Liver (tissue), 9 donors: ENCODE results near the gene SYT13. TPM values are rescaled to one million over a fixed set of nuclear protein-coding genes. Genes with fewer than 3 reads are reported as not detected.

Experiments used
- DNase-seq: peaks from one replicate; pipeline ENCODE4 v3.0.0-alpha.2; 2017; ENCODE audit warnings: low spot score
- H3K27ac ChIP-seq, 2 donors: one replicate each; pipeline ENCODE4 v1.7.0; 2013; ENCODE audit warnings: inconsistent platforms in 2 of 2, low read length in 2 of 2, control low read depth in 1 of 2, low read depth in 1 of 2, mild to moderate bottlenecking in 1 of 2
- H3K27me3 ChIP-seq, 4 donors: one replicate each; pipeline versions ENCODE4 v1.6.1 to v1.7.0; 2013; ENCODE audit warnings: low read length in 3 of 4, inconsistent platforms in 1 of 4, mild to moderate bottlenecking in 1 of 4, moderate library complexity in 1 of 4; ENCODE audit not compliant: control insufficient read depth in 4 of 4, insufficient read depth in 4 of 4
- H3K36me3 ChIP-seq, 4 donors: one replicate each; pipeline versions ENCODE4 v1.6.1 to v1.7.0; 2013; ENCODE audit warnings: low read length in 3 of 4, mild to moderate bottlenecking in 3 of 4, low read depth in 1 of 4, moderate library complexity in 1 of 4; ENCODE audit not compliant: control insufficient read depth in 4 of 4, insufficient read depth in 3 of 4
- H3K4me1 ChIP-seq, 4 donors: one replicate each; pipeline versions ENCODE4 v1.6.1 to v1.7.0; 2013; ENCODE audit warnings: low read length in 3 of 4, mild to moderate bottlenecking in 3 of 4, moderate library complexity in 1 of 4; ENCODE audit not compliant: control insufficient read depth in 4 of 4, insufficient read depth in 4 of 4
- H3K4me3 ChIP-seq, 3 donors: one replicate each; pipeline versions ENCODE4 v1.6.1 to v1.7.0; 2013; ENCODE audit warnings: low read length in 3 of 3, control low read depth in 1 of 3, low read depth in 1 of 3, mild to moderate bottlenecking in 1 of 3
- H3K9ac ChIP-seq, 2 donors: one replicate each; pipeline ENCODE4 v1.7.0; 2013; ENCODE audit warnings: low read length in 2 of 2, mild to moderate bottlenecking in 2 of 2, moderate library complexity in 2 of 2, control low read depth in 1 of 2, low read depth in 1 of 2
- H3K9me3 ChIP-seq, 4 donors: one replicate each; pipeline versions ENCODE4 v1.6.1 to v1.7.0; 2013; ENCODE audit warnings: low read length in 3 of 4; ENCODE audit not compliant: control insufficient read depth in 4 of 4
- EGR1 ChIP-seq, 2 donors: IDR thresholded peaks; 2 replicates each; pipeline ENCODE4 v1.6.1; 2016 to 2018; ENCODE audit warnings: antibody characterized with exemption in 2 of 2, low read depth in 2 of 2
- FOXA1 ChIP-seq: IDR thresholded peaks from 2 replicates; pipeline ENCODE4 v1.6.1; 2016; ENCODE audit warnings: antibody characterized with exemption
- FOXA2 ChIP-seq: IDR thresholded peaks from 2 replicates; pipeline ENCODE4 v1.6.1; 2016; ENCODE audit warnings: antibody characterized with exemption
- GABPA ChIP-seq, 2 donors: IDR thresholded peaks in 1 of 2; conservative IDR thresholded peaks in 1 of 2; 2 replicates each; pipeline ENCODE4 v1.6.1; 2016; ENCODE audit warnings: antibody characterized with exemption in 2 of 2, mild to moderate bottlenecking in 1 of 2, moderate library complexity in 1 of 2
- HNF4A ChIP-seq, 2 donors: conservative IDR thresholded peaks; 2 replicates each; pipeline ENCODE4 v1.6.1; 2016; ENCODE audit warnings: antibody characterized with exemption in 2 of 2, mild to moderate bottlenecking in 2 of 2
- HNF4G ChIP-seq: IDR thresholded peaks from 2 replicates; pipeline ENCODE4 v1.6.1; 2016; ENCODE audit warnings: antibody characterized with exemption
- JUND ChIP-seq, 2 donors: IDR thresholded peaks; 2 replicates each; pipeline ENCODE4 v1.6.1; 2016; ENCODE audit warnings: antibody characterized with exemption in 2 of 2
- NR2F2 ChIP-seq: IDR thresholded peaks from 2 replicates; pipeline ENCODE4 v1.6.1; 2016; ENCODE audit warnings: antibody characterized with exemption
- RAD21 ChIP-seq, 2 donors: IDR thresholded peaks; 2 replicates each; pipeline ENCODE4 v1.6.1; 2016; ENCODE audit warnings: antibody characterized with exemption in 2 of 2, mild to moderate bottlenecking in 2 of 2
- REST ChIP-seq: IDR thresholded peaks from 2 replicates; pipeline ENCODE4 v1.6.1; 2016; ENCODE audit warnings: antibody characterized with exemption, mild to moderate bottlenecking
- SP1 ChIP-seq: IDR thresholded peaks from 2 replicates; pipeline ENCODE4 v1.6.1; 2018; ENCODE audit warnings: antibody characterized with exemption, mild to moderate bottlenecking
- YY1 ChIP-seq: IDR thresholded peaks from 2 replicates; pipeline ENCODE4 v1.6.1; 2016; ENCODE audit warnings: antibody characterized with exemption, mild to moderate bottlenecking
- ZBTB33 ChIP-seq: IDR thresholded peaks from 2 replicates; pipeline ENCODE4 v1.6.1; 2016; ENCODE audit warnings: antibody characterized with exemption
- WGBS: extraction: QIAGEN DNeasy Blood & Tissue Kit; methylation state at CpG from one replicate; pipeline ENCODE4 v1.1.7; 2013; 5-methylcytosine and 5-hydroxymethylcytosine counted together
- polyA plus RNA-seq, 2 donors: library from polyadenylated mRNA; stranded (reverse) in 1 of 2; unstranded in 1 of 2; fragments of 200-250 nt in 1 of 2; fragments of >200 nt in 1 of 2; fragmentation: Nextera tagmentation in 1 of 2; extraction: Ambion mirVana in 1 of 2; gene quantifications; one replicate each; pipeline versions ENCODE4 v1.2.1 to v1.2.3, GENCODE V29; 2013 to 2015
- total RNA-seq, 2 donors: library from RNA; depleted of rRNA; stranded (reverse); fragments of >200 nt; gene quantifications; one replicate each; pipeline ENCODE4 v1.2.3, GENCODE V29; 2014
- TF ChIP-seq, protein P1 (sequence below): IDR thresholded peaks from 2 replicates; pipeline ENCODE4 v1.6.1; 2016; ENCODE audit warnings: antibody characterized with exemption
- TF ChIP-seq, protein P2 (sequence below): IDR thresholded peaks from 2 replicates; pipeline ENCODE4 v1.6.1; 2016; ENCODE audit warnings: antibody characterized with exemption
- TF ChIP-seq, protein P3 (sequence below): fragments of 150-350 bp; IDR thresholded peaks from 2 replicates; pipeline ENCODE4 v1.5.1; 2017; ENCODE audit warnings: improper control_type of control experiment, low read depth, low read length; ENCODE audit not compliant: missing input control
- donor health status: healthy.
- donor health status: healthy.
- donor health status: healthy.
- donor health status: healthy.
- donor health status: healthy.

SYT13 gene
- total and polyA plus RNA-seq, 4 donors: 0.05 to 0.33 (median 0.14) TPM

GRCh38 chr11:45259592-45259991 is 26.5 kb downstream of the SYT13 start:
- H3K9me3 ChIP-seq: no peaks in the 10 kb centered on the region

DNA sequence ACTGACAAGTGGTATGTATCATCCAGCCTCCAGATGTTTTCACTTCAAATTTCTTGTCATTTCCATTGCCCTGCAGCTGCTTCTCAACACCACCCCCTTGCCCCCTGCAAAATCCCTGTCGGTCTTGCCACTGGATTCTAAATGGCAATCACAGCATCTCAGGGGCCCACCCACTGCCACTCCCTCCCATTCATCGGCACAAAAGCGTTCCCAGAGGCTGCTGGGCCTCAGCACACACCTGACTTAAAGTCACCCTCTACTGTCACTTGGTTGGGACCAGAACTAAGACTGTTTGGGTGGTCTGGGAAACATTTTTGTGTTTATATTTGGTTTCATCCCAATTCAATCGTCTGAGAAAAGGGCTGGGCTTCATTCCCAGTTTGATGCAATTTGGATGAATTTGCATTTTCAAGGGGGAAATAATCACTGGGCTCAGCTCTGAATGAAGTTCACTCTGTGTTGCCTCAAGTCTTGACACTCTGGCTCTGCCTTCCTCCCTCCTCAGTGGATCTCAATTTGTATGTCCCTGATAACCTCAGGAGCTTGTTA is 27.1 kb downstream of the SYT13 start:
- no peak overlapping the region for H3K9ac ChIP-seq
- H3K27me3 ChIP-seq: no peaks in the 10 kb centered on the region
- no peaks in the 10 kb centered on the region for H3K4me1 ChIP-seq
- no peaks in the 10 kb centered on the region for H3K9me3 ChIP-seq
- H3K4me3 ChIP-seq: no peak overlapping the region
- H3K36me3 ChIP-seq: no peaks in the 10 kb centered on the region
- no peak for DNase-seq
- TF ChIP-seq REST: no peak
- TF ChIP-seq YY1: no peak
- no peak for TF ChIP-seq EGR1 (IDR thresholded peaks at IDR 0.05; ENCODE audit: low read depth in 2 of 2)
- no peak for TF ChIP-seq ZBTB33
- no peak for TF ChIP-seq HNF4G
- no peak for TF ChIP-seq HNF4A (conservative IDR thresholded peaks at IDR 0.05)
- TF ChIP-seq, protein P1, sequence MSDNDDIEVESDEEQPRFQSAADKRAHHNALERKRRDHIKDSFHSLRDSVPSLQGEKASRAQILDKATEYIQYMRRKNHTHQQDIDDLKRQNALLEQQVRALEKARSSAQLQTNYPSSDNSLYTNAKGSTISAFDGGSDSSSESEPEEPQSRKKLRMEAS: no peak
- no peak for TF ChIP-seq SP1
- TF ChIP-seq, protein P2, sequence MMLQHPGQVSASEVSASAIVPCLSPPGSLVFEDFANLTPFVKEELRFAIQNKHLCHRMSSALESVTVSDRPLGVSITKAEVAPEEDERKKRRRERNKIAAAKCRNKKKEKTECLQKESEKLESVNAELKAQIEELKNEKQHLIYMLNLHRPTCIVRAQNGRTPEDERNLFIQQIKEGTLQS: no peak
- no peak for TF ChIP-seq FOXA1
- TF ChIP-seq NR2F2: no peak
- TF ChIP-seq GABPA (IDR thresholded peaks at IDR 0.05 in 1 of 2, conservative IDR thresholded peaks at IDR 0.05 in 1 of 2): no peak
- no peak for TF ChIP-seq FOXA2
- TF ChIP-seq JUND (IDR thresholded peaks at IDR 0.05): no peak
- no peak for TF ChIP-seq RAD21 (IDR thresholded peaks at IDR 0.05)
- TF ChIP-seq, protein P3, sequence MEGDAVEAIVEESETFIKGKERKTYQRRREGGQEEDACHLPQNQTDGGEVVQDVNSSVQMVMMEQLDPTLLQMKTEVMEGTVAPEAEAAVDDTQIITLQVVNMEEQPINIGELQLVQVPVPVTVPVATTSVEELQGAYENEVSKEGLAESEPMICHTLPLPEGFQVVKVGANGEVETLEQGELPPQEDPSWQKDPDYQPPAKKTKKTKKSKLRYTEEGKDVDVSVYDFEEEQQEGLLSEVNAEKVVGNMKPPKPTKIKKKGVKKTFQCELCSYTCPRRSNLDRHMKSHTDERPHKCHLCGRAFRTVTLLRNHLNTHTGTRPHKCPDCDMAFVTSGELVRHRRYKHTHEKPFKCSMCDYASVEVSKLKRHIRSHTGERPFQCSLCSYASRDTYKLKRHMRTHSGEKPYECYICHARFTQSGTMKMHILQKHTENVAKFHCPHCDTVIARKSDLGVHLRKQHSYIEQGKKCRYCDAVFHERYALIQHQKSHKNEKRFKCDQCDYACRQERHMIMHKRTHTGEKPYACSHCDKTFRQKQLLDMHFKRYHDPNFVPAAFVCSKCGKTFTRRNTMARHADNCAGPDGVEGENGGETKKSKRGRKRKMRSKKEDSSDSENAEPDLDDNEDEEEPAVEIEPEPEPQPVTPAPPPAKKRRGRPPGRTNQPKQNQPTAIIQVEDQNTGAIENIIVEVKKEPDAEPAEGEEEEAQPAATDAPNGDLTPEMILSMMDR: no peak
- no peak overlapping the region for H3K27ac ChIP-seq
- 26% methylated on average over 4 of the region's 4 CpGs for WGBS

More at GRCh38 chr11:45259592-45259991, 26.5 kb downstream of the SYT13 start:
- TF ChIP-seq SP1: no peak
- no peak for TF ChIP-seq HNF4A (conservative IDR thresholded peaks at IDR 0.05)
- Histone ChIP-seq H3K36me3 (no peaks in the 10 kb centered on the region), H3K4me3 (no peak overlapping the region), H3K9ac (no peak overlapping the region), H3K27me3 (no peaks in the 10 kb centered on the region), H3K4me1 (no peaks in the 10 kb centered on the region), H3K27ac (no peak overlapping the region)
- WGBS: 79% methylated on average over 3 of the region's 3 CpGs
- DNase-seq: no peak
